HEK293T (cell line): ENCODE measurements around the gene PLEKHO2.

Source experiments
- BHLHE40 ChIP-seq: fragments of 450-650 bp; IDR thresholded peaks from 2 replicates; pipeline ENCODE4 v1.6.1; 2016; ENCODE audit warnings: mild to moderate bottlenecking, moderate library complexity, borderline replicate concordance
- SP1 ChIP-seq: fragments of 450-650 bp; IDR thresholded peaks from 2 replicates; pipeline ENCODE4 v1.6.1; 2017

DNA sequence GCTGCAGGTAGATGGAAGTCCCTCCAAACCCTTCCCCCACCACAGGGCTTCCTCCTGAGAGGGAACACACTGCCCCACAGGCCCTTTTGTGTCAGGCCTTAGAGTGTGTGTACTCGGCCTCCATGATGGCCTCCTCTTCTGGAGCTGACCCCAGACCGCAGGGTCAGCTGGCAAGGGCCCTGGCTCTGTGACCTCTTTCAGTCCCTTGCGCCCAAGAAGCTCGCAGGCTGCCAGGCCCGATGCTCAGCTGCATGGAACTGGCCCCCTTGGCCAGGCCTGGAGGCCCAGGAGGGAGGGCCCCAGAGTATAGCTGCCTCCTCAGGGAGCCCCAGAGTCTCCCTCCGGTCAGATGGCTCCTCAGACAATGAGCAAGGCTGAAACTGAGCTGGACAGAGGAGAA lies 46.6 kb downstream of the PLEKHO2 start:
- no peak for TF ChIP-seq SP1
- TF ChIP-seq BHLHE40: no peak
